Measurements from ENCODE around the gene LPGAT1.
A peak's percentile ranks its signal among the peaks of the same experiment; 100 is the strongest.
"Not testable (repeated sequence)": the region's sequence is repeated elsewhere in the genome, so short reads cannot be mapped to it uniquely, and the experiment has no call there.

The LPGAT1 gene

DNA sequence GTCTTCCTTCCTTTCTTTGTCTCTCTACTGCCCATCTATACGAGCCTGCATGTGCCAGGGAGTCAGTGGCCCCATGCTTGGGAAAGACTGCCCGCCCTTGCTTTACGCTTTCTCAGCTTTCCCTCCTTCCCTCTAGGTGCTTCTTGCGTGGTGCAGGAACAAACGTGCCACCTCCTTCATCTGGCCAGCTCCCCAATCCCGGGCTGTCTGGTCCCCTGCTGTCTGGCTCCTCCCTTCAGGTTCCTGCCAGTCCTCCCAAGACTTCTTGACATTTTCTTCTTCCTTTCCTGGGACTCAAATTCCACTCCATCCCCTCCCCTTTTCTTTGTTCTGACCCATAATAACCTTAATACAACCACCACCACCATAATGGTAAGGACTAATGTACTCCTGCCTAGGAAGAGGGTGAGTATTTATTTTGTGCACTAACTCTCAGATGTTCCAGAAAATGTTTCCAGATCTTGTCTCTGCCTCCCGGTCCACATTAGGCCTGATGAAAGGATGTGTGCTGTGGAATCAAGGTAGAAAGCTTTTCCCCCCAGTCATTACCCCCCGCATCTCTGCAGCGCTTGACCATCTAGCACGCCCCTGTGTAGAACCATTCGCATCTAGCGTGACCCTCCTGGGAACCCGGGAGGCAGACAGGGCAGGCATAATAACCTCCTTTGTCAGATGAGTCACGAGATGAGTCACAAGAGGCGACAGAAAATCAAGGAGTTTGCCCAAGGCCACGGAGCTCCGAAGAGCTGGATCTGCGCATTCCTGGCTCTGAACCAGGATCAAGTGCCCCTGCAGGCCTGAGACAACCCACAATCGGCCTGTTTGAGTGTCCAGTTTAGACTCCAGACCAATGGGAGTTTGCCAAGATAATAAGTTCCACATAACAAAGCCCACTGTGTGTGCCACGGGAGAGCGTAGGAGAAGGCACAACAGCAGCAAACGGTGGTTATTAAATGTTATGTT lies 95.1 kb downstream of the LPGAT1 start:
- no peak for DNase-seq (ENCODE audit: low spot score)

DNA sequence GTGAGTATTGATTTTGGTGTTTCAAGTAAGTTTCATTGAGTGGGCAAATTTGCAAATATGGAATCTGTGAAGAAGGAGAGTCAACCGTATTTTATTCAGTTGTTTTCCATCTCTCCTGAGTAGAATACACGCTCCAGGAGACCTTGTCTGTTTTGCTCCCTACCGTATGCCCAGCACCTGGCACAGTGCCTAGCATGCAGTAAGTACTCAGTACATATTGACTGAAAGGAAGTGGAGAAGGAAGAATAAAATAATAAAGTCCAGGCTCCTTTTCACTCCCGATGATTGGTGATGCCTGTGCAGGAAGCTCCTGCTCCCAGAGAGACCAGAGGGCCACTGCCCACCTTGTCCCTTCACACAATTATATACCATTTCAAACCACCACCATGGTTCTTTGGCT lies 95.8 kb downstream of the LPGAT1 start:
- peak; percentile 44 for DNase-seq (ENCODE audit: low spot score)

DNA sequence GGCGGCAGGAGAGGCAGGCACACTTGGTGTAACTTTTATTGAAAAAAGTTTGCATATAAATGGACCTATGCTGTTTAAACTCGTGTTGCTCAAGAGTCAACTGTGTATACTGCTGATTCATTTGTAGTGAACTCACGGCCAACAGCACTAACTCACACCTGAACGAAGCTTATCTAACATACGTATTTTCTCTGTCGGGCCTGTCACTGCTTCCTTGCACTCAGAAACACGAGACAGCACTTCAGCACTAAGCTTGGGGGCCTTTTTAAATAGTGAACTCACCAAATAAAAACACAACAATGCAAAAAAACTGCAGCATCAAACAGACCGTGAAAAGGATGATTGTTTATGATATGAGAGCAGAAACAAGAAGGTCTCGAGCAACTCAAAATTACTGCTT lies 96.2 kb downstream of the LPGAT1 start:
- DNase-seq (ENCODE audit: low spot score) = no peak

DNA sequence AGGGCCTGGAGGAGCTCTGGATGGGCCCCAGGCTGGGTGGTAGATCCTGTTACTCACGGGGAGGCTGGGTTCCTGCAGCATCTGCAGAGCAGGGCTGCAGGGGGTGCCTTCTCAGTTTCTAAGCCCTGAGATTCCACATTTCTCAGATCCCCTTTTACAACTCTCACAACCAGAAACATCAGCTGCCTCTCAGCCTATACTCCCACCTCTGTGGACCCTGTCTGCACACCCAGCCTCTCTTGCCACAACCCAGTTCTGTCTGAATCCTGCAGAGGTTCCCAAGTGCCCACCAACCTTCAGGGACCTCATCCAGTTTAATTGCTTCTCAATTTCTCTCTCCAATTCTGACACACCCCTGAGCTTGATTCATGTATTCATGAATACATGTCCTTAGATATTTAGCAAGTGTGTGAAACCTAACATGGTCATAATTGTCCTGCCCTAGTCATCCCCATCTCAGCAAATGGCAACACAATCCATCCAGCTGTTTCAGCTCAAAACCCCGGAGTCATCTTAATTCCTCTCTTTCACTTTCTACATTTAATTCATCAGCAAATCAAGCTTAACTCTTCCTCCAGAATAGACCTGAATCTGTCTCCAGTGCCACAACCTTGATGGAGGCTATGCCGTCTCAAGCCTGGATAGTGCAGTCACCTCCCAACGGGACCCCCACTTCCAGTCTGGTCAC lies 98.1 kb downstream of the LPGAT1 start:
- DNase-seq (ENCODE audit: low spot score) = no peak

DNA sequence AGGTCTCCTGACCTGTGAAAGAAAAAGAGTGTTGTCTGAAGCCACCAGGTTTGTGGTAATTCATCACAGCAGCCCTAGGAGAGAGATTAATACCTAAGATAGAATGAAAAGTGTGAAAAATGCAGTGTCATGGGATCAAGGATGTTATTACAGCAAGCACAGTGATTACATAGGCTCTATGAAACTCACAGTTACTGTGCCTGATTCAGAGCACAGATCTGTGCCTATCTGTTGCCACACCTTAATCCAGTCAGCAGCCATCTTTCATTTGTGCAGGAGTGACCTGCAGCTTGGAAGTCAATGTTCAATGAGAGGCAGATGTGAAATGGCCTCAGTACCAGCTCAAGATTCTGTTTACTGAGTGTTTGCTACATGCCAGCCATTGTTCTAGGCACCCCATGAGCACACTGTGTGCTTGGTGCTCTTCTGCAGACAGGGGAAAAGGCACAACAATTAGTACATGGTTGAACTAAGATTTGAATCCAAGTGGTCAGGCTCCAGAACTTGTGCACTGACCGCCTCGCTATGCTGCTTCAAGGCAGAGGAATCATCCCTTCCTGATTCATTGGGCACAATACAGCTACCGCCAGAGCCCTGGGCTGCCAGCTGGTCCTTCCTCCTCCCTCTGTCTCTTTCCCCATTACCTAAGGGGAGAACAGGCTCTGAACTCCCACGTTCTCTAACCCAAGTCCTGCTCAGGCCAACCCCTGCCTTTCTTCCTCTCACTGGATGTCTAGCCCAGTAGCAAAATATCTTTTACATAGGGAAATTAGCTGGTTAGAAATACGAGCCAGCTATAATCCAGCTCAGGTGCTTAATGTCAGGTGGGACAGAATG lies 98.9 kb downstream of the LPGAT1 start:
- DNase-seq (ENCODE audit: low spot score) = no peak

DNA sequence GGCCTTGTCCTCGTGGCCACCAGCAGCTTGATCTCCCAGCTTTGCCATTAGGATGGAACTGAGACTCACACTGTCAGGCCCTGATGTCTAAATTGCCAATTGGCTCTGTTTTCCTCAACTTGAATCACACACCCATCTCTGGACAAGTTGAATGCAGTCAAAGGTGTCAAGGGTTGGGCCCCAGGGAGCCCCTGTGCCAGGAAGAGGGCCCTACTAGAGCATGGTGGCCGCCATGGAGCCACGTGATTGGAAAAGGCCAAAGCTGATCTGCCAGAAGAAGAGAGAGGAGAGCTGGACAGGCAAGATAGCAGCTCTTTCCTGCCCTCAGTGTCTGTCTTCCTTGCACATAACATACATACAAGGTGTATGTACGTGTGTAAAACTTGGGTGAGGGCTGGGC lies 100.2 kb downstream of the LPGAT1 start:
- no peak for DNase-seq (ENCODE audit: low spot score)

DNA sequence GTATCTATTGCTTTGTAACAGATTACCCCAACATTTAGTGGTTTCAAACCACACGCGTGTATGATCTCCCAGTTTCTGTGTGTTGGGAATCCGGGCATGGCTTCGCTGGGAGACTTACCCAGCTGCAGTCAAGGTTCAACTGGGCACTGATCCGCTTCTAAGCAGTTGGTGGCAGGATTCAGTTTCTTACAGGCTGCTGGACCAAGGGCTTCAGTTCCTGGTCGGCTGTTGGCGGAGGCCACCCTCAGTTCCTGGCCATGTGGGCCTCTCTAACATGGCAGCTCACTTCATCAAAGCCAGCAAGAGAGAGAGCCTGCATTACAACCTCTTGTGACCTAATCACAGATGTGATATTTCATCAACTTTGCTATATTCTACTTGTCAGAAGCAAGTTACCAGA lies 101.3 kb downstream of the LPGAT1 start:
- no peak for DNase-seq (ENCODE audit: low spot score)

DNA sequence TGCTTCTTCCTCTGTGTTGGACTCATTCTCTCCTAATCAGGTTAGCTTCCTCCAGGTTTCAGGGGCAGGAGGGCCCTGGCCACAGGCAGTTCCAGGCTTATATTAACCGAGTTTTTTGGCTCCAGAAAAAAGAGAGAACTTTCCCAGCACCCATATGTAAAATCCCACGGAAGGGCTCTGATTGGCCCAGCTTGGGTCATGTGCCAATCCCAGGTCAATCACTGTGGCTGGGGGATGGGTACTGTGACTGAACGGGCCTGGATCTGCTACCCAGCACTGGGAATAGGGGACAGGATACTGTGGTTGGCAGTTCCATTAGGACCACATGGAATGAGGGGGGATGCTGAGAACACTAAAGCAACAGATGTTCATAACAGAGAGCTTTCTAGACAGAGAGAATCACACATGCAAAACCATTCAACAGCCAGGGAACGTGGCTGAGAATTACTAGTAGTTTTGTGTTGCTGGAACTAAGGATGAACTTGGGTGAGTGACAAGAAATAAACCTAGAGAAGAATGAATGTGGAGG lies 104.0 kb downstream of the LPGAT1 start:
- no peak for DNase-seq (ENCODE audit: low spot score)

DNA sequence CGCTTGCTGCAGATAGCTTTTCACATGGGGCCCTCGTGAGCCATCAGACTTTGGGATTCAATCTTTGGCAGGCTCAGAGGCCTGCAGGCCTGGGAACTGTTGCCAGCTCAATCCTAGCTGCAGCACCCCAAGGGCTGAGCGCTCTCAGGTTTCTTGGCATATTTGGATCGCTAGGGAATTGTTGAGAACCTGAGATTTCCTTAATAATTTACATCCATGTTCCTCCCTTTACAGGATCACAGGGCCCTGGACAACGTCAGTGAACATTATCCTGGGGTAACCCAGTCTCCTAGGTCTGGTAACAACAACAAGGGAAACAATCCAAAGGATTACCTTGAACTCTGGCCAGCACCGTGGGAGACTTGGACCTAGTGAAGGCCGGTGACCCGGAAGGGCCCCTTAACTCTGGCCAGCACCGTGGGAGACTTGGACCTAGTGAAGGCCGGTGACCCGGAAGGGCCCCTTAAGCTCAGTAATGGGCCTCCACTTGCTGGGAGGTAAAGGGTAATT lies 105.8 kb downstream of the LPGAT1 start:
- DNase-seq (ENCODE audit: low spot score) = no peak

DNA sequence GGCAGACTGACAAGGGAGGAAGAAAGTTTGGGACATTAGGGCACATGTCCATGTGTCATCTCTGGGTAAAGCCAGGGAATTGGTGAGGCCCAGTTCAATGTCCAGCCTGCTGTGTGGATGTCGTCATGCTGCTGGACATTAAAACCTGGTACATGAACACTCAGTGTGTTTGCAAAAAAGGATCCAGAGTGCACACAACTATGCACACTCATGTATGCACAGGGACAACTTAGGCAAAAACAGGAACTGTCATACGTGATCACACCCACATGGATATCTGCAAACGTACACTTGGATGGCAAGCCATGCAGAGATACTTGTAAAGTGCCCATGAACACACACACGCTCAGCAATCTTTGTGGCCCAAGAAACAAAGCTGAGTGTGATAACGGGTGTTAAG lies 107.3 kb downstream of the LPGAT1 start:
- DNase-seq (ENCODE audit: low spot score) = no peak

DNA sequence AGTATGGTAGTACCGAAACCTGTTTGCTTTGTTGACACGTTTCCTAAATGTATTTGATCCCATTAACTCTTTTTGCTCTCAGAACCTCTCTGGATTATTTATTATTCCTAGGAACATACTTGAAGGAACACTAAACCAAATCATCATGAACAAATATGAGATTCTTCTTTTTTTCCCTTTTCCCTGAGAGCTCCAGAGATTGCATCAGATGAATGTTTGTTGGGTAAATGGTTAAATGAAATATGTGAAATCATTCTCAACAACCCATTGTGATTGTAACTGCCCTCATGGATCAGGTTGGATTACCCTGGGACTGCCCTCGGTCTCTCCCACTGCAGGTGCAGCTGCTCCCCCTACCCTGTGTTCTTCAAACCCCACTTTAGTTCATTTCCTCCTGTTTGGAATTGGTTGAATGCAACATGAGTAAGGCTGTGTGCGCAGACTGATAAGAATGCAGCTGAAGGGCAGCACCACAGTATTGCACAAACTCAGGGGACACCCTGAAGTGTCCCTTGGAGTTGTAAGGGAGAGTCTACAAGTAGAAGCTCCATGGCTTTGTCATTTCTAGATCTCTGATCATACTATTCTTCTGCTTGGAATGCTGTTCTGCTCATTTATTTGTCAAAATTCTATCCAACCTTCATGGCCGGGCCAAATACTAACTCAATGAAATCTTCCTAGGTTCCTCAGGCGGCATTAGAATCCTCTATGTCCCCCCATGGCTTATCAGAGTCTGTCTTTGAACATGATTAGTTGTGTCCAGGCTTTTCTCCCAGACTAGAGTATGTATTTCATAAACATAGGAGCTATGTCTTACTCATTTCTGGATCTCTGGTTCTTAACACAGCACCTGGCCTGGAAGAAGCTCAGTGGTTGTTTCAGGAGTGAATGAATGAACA lies 108.0 kb downstream of the LPGAT1 start:
- DNase-seq (ENCODE audit: low spot score) = no peak

DNA sequence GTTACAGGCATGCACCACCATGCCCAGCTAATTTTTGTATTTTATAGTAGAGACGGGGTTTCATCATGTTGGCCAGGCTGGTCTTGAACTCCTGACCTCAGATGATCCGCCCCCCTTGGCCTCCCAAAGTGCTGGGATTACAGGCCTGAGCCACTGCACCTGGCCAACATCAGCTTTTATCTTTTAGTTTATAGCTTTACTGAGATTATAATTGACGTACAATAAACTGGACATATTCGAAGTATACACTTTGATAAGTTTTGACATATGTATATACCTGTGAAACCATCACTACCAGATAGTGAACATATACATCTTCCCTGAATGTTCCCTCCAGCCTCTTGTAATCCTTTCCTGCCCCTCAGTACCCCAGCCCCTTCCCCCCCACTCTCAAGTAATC lies 114.0 kb downstream of the LPGAT1 start:
- DNase-seq (ENCODE audit: low spot score) = not testable (repeated sequence)

DNA sequence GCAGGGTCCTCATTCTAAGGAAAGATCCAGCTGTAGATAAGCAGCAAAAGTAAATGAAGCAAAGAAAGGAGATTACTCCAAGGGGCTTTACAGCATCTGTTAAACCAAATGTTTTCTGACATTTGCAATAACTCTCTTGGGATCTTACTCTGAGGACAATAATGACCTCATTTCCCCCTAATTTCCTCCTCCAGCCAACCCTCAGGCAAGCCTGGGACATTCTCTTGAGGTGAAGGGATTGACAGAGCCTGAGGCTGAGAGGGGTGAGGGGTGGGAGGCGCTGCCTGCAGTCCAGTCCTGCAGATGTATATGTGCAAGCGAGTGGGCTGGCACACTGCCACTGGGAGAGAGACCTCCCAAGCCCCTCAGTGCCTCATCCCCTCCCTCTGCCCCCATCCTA lies 114.6 kb downstream of the LPGAT1 start:
- DNase-seq (ENCODE audit: low spot score) = no peak

DNA sequence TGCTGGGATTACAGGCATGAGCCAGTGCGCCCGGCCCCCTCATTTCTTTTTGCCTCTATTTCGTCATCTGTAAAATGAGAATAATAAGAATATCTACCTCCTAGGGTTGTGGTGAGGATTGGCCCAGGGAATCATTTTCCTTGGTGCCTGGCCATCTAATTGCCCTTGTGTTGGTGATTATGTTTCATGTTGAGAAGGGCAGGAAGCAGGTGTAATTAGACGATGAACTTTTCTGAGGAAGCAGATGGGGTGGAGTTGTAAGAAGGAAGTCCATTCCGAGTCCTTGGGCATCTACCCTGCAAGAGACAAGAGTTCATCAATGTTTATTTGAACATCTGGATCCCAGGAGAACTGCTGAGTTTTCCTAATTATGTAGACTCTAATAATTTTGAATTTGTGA lies 116.4 kb downstream of the LPGAT1 start:
- no peak for DNase-seq (ENCODE audit: low spot score)

DNA sequence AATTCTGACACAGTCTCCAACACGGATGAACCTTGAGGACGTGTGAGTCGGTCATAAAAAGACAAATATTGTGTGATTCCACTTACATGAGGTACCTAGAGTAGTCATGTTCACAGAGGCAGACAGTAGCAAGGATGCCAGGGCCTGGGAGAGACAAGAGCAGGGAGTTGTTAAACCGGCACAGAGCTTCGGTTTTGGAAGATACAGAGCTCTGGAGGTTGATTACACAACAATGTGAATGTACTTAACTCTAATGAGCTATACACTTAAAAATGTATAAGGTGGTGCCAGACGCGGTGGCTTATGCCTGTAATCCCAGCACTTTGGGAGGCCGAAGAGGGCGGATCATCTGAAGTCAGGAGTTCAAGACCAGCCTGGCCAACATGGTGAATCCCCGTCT lies 117.3 kb downstream of the LPGAT1 start:
- no peak for DNase-seq (ENCODE audit: low spot score)

DNA sequence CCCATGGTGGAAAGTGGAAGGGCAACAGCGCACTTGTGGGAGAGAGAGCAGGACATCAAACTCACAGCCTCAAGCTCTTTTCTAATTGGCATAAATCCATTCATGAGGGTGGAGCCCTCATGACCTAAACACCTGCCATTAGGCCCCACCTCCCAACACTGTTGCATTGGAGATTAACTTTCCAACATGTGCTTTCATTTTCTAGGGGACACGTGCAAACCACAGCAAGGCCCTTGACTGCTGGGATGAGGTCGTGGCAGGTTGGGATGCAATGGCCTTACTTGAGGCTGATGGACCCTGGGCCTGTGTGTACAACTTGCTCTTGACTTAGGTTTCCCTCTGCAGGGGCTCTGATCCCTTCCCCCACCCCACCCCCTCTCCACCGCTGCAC lies 119.3 kb downstream of the LPGAT1 start:
- no peak for DNase-seq (ENCODE audit: low spot score)

DNA sequence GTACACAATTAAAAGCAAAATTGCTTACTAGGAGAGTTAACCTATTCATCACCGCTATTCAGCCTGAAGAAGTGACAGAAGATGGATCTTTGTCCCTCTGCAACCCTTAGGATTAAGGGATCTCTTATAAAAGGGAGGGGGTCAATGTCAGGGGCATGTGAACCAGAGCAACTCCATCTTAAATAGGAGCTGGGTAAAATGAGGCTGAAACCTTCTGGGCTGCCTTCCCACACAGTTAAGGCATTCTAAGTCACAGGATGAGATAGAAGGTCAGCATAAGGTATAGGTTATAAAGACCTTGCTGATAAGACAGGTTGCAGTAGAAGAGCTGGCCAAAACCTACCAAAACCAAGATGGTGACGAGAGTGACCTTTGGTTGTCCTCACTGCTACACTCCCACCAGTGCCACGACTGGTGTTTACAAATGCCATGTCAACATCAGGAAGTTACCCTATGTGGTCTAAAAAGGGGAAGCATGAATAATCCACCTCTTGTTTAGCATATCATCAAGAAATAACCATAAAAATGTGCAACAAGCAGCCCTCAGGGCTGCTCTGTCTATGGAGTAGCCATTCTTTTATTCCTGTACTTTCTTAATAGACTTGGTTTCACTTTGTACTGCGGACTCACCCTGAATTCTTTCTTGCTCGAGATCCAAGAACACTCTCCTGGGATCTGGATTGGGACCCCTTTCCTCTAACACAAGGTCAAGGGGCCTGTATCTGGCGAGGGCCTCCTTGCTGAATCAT lies 119.8 kb downstream of the LPGAT1 start:
- DNase-seq (ENCODE audit: low spot score) = no peak

DNA sequence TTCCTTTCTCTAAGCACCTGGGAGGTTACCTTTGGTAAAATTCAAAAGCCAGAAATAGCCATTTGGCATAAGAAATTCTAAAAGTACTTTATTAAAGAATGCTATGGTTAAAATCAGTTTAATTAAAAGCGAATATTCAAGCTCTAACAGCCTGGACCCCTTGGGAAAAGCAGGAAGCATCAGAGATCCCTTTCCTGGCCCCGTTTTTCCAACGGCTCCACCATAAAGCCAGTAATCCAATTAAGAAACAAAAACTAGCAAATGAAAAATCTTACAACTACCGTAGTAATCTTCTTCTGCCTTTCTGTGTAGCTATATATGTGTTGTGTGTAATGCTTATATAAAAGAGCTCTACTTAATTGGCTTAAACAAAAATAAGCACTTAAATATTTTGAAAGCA lies 121.6 kb downstream of the LPGAT1 start:
- DNase-seq (ENCODE audit: low spot score) = no peak

DNA sequence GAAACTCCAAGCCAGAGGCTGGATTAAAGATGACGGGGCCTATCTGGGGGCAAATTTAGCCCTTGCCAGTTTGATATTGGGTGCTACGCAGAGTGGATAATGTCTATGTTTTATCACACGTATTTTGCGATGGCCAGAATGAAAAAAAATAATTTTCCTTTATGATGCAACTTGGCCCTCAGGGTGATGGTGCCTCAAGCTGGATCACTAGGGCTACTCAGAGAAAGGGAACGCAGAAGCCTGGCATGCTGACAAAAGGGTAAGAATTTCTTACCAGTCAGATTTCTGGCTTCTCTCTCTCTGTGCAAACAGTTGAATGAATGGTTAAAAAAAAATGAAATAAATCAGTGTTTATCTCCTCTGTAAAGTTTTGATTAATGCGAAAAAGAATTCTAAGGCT lies 122.6 kb downstream of the LPGAT1 start:
- DNase-seq (ENCODE audit: low spot score) = no peak

DNA sequence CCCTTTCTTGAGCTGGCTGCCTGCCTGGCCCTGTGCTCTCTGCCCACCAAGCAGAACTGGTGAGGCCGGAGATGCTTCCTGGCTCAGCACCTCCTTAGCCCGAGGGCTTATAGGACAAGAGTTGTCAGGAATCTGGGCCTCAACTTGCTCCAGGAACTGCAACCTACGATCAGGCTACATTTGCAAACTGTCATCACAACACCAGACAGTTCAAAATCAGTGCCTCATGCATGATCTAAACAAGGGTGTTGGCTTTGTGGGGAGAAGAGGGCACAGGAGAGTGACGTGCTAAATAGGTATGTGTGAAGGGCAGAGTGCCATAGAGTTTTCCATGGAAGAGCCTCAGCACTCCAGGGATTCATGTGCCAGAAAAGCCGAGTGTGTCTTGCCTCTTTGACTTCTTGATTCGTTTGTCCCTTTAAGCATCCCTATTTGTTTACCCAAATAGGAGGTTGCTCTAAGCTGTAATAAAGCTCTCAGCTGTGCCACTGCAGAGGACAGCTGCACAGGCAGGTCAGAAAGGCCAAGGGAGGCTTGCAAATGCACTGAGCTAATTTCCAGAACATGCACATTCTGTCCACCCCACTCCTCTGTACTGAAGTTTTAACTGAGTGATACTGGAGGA lies 125.0 kb downstream of the LPGAT1 start:
- no peak for DNase-seq (ENCODE audit: low spot score)

Data from cerebellar cortex (tissue), 1 donor.